Measurements from ENCODE around the gene TRA2A.

DNA sequence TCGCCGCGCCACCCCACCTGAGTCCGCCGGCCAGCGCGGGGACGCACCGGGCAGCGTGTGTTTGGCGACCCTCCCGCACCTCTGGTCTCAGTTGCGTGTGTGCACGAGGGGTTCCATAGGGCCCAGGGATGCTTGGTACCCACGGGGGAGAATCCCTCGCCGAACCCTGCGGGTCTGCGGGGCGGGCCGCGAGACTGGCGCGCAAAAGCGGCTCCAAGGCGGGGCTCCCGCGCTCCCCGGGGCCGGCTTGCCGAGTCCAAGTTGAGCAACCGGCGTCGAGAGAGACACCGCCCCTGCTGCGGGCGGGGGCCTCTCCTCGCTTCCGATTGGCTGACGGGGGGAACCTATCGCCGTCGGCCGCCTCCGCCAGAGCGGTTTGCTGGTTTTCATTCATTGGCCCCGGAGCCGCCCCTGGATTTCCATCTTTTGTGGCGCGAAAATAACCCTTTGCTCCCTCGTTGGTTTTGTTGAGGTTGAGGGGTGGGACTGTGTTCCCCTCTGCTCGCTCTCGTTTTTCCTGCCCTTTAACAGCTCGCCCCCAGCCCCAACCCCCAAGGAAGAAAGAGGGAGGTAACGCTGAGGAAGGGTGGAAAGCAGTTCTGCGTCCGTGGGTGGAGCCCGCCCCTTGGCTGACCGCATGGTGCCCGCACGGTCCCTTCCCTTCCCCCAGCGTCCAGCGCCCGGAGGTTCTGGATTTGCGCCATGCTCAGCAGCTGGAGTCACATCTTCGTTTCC, 57.5 kb downstream of the TRA2A start:
- TF ChIP-seq, protein P1, sequence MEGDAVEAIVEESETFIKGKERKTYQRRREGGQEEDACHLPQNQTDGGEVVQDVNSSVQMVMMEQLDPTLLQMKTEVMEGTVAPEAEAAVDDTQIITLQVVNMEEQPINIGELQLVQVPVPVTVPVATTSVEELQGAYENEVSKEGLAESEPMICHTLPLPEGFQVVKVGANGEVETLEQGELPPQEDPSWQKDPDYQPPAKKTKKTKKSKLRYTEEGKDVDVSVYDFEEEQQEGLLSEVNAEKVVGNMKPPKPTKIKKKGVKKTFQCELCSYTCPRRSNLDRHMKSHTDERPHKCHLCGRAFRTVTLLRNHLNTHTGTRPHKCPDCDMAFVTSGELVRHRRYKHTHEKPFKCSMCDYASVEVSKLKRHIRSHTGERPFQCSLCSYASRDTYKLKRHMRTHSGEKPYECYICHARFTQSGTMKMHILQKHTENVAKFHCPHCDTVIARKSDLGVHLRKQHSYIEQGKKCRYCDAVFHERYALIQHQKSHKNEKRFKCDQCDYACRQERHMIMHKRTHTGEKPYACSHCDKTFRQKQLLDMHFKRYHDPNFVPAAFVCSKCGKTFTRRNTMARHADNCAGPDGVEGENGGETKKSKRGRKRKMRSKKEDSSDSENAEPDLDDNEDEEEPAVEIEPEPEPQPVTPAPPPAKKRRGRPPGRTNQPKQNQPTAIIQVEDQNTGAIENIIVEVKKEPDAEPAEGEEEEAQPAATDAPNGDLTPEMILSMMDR (IDR thresholded peaks at IDR 0.05), result no peak
- TF ChIP-seq POLR2A (IDR thresholded peaks at IDR 0.05) (no peak), POLR2AphosphoS5 (IDR thresholded peaks at IDR 0.05) (no peak)
